Measurements from ENCODE around the gene ARHGAP44. TPM values are rescaled to one million over a fixed set of nuclear protein-coding genes. Genes with fewer than 3 reads are reported as not detected.

The ARHGAP44 gene
- total and polyA plus RNA-seq, 2 of the 8 experiments (the other 6 are each of a cell fraction or from before 2014, with no cell fraction given) = 6.2 to 22.2 TPM

- TF ChIP-seq, protein P1, sequence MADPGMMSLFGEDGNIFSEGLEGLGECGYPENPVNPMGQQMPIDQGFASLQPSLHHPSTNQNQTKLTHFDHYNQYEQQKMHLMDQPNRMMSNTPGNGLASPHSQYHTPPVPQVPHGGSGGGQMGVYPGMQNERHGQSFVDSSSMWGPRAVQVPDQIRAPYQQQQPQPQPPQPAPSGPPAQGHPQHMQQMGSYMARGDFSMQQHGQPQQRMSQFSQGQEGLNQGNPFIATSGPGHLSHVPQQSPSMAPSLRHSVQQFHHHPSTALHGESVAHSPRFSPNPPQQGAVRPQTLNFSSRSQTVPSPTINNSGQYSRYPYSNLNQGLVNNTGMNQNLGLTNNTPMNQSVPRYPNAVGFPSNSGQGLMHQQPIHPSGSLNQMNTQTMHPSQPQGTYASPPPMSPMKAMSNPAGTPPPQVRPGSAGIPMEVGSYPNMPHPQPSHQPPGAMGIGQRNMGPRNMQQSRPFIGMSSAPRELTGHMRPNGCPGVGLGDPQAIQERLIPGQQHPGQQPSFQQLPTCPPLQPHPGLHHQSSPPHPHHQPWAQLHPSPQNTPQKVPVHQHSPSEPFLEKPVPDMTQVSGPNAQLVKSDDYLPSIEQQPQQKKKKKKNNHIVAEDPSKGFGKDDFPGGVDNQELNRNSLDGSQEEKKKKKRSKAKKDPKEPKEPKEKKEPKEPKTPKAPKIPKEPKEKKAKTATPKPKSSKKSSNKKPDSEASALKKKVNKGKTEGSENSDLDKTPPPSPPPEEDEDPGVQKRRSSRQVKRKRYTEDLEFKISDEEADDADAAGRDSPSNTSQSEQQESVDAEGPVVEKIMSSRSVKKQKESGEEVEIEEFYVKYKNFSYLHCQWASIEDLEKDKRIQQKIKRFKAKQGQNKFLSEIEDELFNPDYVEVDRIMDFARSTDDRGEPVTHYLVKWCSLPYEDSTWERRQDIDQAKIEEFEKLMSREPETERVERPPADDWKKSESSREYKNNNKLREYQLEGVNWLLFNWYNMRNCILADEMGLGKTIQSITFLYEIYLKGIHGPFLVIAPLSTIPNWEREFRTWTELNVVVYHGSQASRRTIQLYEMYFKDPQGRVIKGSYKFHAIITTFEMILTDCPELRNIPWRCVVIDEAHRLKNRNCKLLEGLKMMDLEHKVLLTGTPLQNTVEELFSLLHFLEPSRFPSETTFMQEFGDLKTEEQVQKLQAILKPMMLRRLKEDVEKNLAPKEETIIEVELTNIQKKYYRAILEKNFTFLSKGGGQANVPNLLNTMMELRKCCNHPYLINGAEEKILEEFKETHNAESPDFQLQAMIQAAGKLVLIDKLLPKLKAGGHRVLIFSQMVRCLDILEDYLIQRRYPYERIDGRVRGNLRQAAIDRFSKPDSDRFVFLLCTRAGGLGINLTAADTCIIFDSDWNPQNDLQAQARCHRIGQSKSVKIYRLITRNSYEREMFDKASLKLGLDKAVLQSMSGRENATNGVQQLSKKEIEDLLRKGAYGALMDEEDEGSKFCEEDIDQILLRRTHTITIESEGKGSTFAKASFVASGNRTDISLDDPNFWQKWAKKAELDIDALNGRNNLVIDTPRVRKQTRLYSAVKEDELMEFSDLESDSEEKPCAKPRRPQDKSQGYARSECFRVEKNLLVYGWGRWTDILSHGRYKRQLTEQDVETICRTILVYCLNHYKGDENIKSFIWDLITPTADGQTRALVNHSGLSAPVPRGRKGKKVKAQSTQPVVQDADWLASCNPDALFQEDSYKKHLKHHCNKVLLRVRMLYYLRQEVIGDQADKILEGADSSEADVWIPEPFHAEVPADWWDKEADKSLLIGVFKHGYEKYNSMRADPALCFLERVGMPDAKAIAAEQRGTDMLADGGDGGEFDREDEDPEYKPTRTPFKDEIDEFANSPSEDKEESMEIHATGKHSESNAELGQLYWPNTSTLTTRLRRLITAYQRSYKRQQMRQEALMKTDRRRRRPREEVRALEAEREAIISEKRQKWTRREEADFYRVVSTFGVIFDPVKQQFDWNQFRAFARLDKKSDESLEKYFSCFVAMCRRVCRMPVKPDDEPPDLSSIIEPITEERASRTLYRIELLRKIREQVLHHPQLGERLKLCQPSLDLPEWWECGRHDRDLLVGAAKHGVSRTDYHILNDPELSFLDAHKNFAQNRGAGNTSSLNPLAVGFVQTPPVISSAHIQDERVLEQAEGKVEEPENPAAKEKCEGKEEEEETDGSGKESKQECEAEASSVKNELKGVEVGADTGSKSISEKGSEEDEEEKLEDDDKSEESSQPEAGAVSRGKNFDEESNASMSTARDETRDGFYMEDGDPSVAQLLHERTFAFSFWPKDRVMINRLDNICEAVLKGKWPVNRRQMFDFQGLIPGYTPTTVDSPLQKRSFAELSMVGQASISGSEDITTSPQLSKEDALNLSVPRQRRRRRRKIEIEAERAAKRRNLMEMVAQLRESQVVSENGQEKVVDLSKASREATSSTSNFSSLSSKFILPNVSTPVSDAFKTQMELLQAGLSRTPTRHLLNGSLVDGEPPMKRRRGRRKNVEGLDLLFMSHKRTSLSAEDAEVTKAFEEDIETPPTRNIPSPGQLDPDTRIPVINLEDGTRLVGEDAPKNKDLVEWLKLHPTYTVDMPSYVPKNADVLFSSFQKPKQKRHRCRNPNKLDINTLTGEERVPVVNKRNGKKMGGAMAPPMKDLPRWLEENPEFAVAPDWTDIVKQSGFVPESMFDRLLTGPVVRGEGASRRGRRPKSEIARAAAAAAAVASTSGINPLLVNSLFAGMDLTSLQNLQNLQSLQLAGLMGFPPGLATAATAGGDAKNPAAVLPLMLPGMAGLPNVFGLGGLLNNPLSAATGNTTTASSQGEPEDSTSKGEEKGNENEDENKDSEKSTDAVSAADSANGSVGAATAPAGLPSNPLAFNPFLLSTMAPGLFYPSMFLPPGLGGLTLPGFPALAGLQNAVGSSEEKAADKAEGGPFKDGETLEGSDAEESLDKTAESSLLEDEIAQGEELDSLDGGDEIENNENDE (IDR thresholded peaks at IDR 0.05; ENCODE audit: insufficient replicate concordance, low read length) = no peak
- TF ChIP-seq, protein P2, sequence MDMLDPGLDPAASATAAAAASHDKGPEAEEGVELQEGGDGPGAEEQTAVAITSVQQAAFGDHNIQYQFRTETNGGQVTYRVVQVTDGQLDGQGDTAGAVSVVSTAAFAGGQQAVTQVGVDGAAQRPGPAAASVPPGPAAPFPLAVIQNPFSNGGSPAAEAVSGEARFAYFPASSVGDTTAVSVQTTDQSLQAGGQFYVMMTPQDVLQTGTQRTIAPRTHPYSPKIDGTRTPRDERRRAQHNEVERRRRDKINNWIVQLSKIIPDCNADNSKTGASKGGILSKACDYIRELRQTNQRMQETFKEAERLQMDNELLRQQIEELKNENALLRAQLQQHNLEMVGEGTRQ (IDR thresholded peaks at IDR 0.05; ENCODE audit: low read length) = no peak
- TF ChIP-seq EP300 (IDR thresholded peaks at IDR 0.05; ENCODE audit: borderline replicate concordance in 1 of 2, low read depth in 2 of 2, low read length in 2 of 2) = no peak
- TF ChIP-seq SP1 (IDR thresholded peaks at IDR 0.05; ENCODE audit: low read depth, low read length) = no peak
- no peak for TF ChIP-seq SRF (IDR thresholded peaks at IDR 0.05; ENCODE audit: low read depth, low read length)
- TF ChIP-seq SIX5 (IDR thresholded peaks at IDR 0.05; ENCODE audit: low read depth, low read length) = no peak
These were observed 205.2 kb downstream of the ARHGAP44 start (continued) for GRCh38 chr17:12994341-12995074.

Data from H1 (cell line).